ENCODE measurements around the gene ZBTB24. TPM values are rescaled to one million over a fixed set of nuclear protein-coding genes. Genes with fewer than 3 reads are reported as not detected.

Gene ZBTB24
- total RNA-seq, 1 donor from 2014 or later: 3.6 TPM

- no peak overlapping the region for H3K4me3 ChIP-seq (ENCODE audit: low read depth, low read length)
- TF ChIP-seq CTCF (conservative IDR thresholded peaks at IDR 0.05; ENCODE audit: low read depth, low read length): no peak
- no peak for DNase-seq (ENCODE audit: low read depth)
Observed at GRCh38 chr6:109428889-109429477, 54.0 kb downstream of the ZBTB24 start.

GRCh38 chr6:109424946-109425345 is 58.1 kb downstream of the ZBTB24 start:
- no peak for DNase-seq (ENCODE audit: low read depth)
- no peak for TF ChIP-seq CTCF (conservative IDR thresholded peaks at IDR 0.05; ENCODE audit: low read depth, low read length)

GRCh38 chr6:109421184-109421583 is 61.8 kb downstream of the ZBTB24 start:
- no peak for DNase-seq (ENCODE audit: low read depth)
- no peak overlapping the region for H3K4me3 ChIP-seq (ENCODE audit: low read depth, low read length)
- no peak for TF ChIP-seq CTCF (conservative IDR thresholded peaks at IDR 0.05; ENCODE audit: low read depth, low read length)

More at GRCh38 chr6:109424946-109425345, 58.1 kb downstream of the ZBTB24 start:
- no peak overlapping the region for H3K4me3 ChIP-seq (ENCODE audit: low read depth, low read length)

- DNase-seq (ENCODE audit: low read depth): no peak
- no peak for TF ChIP-seq CTCF (conservative IDR thresholded peaks at IDR 0.05; ENCODE audit: low read depth, low read length)
Observed at GRCh38 chr6:109420751-109421150, 62.3 kb downstream of the ZBTB24 start.

GRCh38 chr6:109417646-109418045 is 65.4 kb downstream of the ZBTB24 start:
- no peak overlapping the region for H3K4me3 ChIP-seq (ENCODE audit: low read depth, low read length)
- TF ChIP-seq CTCF (conservative IDR thresholded peaks at IDR 0.05; ENCODE audit: low read depth, low read length): no peak
- DNase-seq (ENCODE audit: low read depth): no peak

More at GRCh38 chr6:109420751-109421150, 62.3 kb downstream of the ZBTB24 start:
- H3K4me3 ChIP-seq (ENCODE audit: low read depth, low read length): no peak overlapping the region

Other genes starting within 250 kb of the ZBTB24 start
- gene CD164, start 100.8 kb downstream of the ZBTB24 start, total RNA-seq: 104 and 110 TPM in 2 replicates
- 0.80 and 2.5 TPM in 2 replicates for gene PPIL6, start 42.6 kb downstream of the ZBTB24 start, total RNA-seq
- 9.1 and 9.6 TPM in 2 replicates for gene SMPD2, start 42.5 kb downstream of the ZBTB24 start, total RNA-seq
- gene MICAL1, start 27.4 kb downstream of the ZBTB24 start, total RNA-seq: 21.5 and 40.1 TPM in 2 replicates
- 1.4 and 4.5 TPM in 2 replicates for gene AK9, start 208.0 kb upstream of the ZBTB24 start, total RNA-seq
- 10.8 and 15.5 TPM in 2 replicates for gene FIG4, start 208.1 kb upstream of the ZBTB24 start, total RNA-seq